ENCODE data around the gene PDGFD.

DNA sequence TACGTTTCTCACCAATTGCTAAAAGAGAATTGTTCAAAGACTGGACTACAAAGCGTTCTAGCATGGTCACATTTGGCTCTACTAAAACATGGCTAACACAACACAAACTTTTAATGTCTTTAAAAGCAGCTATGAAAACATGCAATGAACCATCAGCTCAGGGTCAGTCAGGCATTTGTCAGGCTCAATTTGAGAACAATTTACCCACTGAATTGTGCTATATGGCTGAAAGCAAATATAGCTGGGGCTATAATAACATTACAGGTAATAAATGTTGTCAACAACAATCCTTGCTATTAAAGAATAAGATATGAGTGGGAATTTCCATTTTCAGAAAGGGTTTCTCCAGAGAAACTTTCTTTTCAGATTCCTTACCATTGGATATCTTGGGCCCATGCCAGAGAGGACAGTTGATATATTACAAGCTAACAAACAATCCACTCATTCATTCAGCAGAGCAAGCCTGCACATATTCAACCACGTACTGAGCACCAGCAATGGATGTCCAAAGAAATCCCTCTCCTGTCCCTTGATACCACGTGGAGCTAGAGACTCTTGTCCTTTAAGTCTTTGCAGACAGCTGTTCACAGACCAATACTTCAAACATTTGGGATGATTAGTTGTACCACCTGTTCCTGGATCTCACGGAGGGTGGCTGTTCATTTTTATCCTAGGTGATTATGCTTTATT is 210.0 kb downstream of the PDGFD start:
- no peak for TF ChIP-seq TAF1 (IDR thresholded peaks at IDR 0.05; ENCODE audit: low read depth)
- no peak for TF ChIP-seq EZH2 (IDR thresholded peaks at IDR 0.05; ENCODE audit: borderline replicate concordance, insufficient read depth, low read length, poor library complexity, severe bottlenecking)
- TF ChIP-seq, protein P1, sequence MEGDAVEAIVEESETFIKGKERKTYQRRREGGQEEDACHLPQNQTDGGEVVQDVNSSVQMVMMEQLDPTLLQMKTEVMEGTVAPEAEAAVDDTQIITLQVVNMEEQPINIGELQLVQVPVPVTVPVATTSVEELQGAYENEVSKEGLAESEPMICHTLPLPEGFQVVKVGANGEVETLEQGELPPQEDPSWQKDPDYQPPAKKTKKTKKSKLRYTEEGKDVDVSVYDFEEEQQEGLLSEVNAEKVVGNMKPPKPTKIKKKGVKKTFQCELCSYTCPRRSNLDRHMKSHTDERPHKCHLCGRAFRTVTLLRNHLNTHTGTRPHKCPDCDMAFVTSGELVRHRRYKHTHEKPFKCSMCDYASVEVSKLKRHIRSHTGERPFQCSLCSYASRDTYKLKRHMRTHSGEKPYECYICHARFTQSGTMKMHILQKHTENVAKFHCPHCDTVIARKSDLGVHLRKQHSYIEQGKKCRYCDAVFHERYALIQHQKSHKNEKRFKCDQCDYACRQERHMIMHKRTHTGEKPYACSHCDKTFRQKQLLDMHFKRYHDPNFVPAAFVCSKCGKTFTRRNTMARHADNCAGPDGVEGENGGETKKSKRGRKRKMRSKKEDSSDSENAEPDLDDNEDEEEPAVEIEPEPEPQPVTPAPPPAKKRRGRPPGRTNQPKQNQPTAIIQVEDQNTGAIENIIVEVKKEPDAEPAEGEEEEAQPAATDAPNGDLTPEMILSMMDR (IDR thresholded peaks at IDR 0.05; ENCODE audit: poor library complexity, severe bottlenecking) = no peak

All from neural cell (in vitro differentiated cells).